Endothelial cell of umbilical vein (primary cell): ENCODE measurements around the gene KLF5. TPM values are rescaled to one million over a fixed set of nuclear protein-coding genes. Genes with fewer than 3 reads are reported as not detected.

Source experiments
- BruUV-seq: library from RNA; stranded (reverse); fragments of 400-500 nt; replicated peaks from 2 replicates; lab custom pipeline; 2021; lab: Mats Ljungman, UMichigan
- CTCF ChIA-PET: fragments of 300-600, 350-600 bp; sonication (Branson Sonifier 250); formaldehyde crosslinking; loops from one replicate; lab custom pipeline; 2021; ENCODE audit warnings: antibody characterized with exemption, inconsistent platforms; lab: Charles Lee
- POLR2A ChIA-PET: fragments of 300-600, 350-600 bp; sonication (Branson Sonifier 250); formaldehyde crosslinking; loops from one replicate; lab custom pipeline; 2021; ENCODE audit warnings: antibody characterized with exemption, inconsistent platforms; lab: Charles Lee
- DNase-seq: peaks from one replicate; pipeline ENCODE4 v3.0.0-alpha.2; 2011; ENCODE audit warnings: low read depth, low spot score
- FAIRE-seq: peaks from 2 replicates; lab custom pipeline; 2011; peaks lifted over from hg19 to GRCh38; lab: Jason Lieb, UNC
- H2AFZ ChIP-seq: 2 replicates; pipeline ENCODE4 v1.6.0; 2012; ENCODE audit warnings: low read depth, low read length, control low read depth, inconsistent platforms
- H3K27ac ChIP-seq: 2 replicates; pipeline ENCODE4 v1.5.1; 2011; ENCODE audit warnings: low read depth, mild to moderate bottlenecking, control low read depth, low read length, moderate library complexity; ENCODE audit not compliant: insufficient read depth
- H3K27me3 ChIP-seq, 2 experiments: 2 replicates each; pipeline versions ENCODE4 v1.6.0 to v1.6.1; 2011; ENCODE audit warnings: low read length in 2 of 2, mixed read lengths in 1 of 2; ENCODE audit not compliant: control insufficient read depth in 2 of 2, insufficient read depth in 2 of 2
- H3K36me3 ChIP-seq, 2 experiments: 2 replicates in 1 of 2; 3 replicates in 1 of 2; pipeline ENCODE4 v1.5.1; 2011; ENCODE audit warnings: low read length in 2 of 2, mild to moderate bottlenecking in 1 of 2, moderate library complexity in 1 of 2; ENCODE audit not compliant: control insufficient read depth in 2 of 2, insufficient read depth in 2 of 2; ENCODE audit errors: extremely low read depth in 1 of 2
- H3K4me1 ChIP-seq: 3 replicates; pipeline ENCODE4 v1.5.1; 2011; ENCODE audit warnings: mild to moderate bottlenecking, low read length; ENCODE audit not compliant: control insufficient read depth, insufficient read depth; ENCODE audit errors: extremely low read depth
- H3K4me2 ChIP-seq: 2 replicates; pipeline ENCODE4 v1.6.1; 2011; ENCODE audit warnings: low read length, control low read depth, mixed read lengths; ENCODE audit not compliant: insufficient read depth
- H3K4me3 ChIP-seq, 3 experiments: fragments of 200-600 bp in 1 of 3; sonication (generic), shearing (Covaris generic) in 1 of 3; replicated peaks in 1 of 3; 2 replicates each; pipeline ENCODE4 v1.5.1; 2011 to 2016; ENCODE audit warnings: control low read depth in 3 of 3, low read length in 3 of 3, mild to moderate bottlenecking in 2 of 3, inconsistent platforms in 1 of 3, low read depth in 1 of 3, moderate library complexity in 1 of 3; ENCODE audit not compliant: insufficient read depth in 1 of 3
- H3K79me2 ChIP-seq: 2 replicates; pipeline ENCODE4 v1.6.0; 2012; ENCODE audit warnings: low read length, inconsistent platforms; ENCODE audit not compliant: control insufficient read depth, insufficient read depth
- H3K9ac ChIP-seq: replicated peaks from 2 replicates; pipeline ENCODE3; 2011; ENCODE audit warnings: low read length, control low read depth; ENCODE audit not compliant: insufficient read depth; ENCODE audit errors: extremely low read depth
- H3K9me1 ChIP-seq: replicated peaks from 3 replicates; pipeline ENCODE4 v1.6.0; 2011; ENCODE audit warnings: mild to moderate bottlenecking, low read length; ENCODE audit not compliant: control insufficient read depth, insufficient read depth; ENCODE audit errors: extremely low read depth
- H3K9me3 ChIP-seq: replicated peaks from 2 replicates; pipeline ENCODE4 v1.5.1; 2012; ENCODE audit warnings: low read length, inconsistent platforms; ENCODE audit not compliant: control insufficient read depth, insufficient read depth
- H4K20me1 ChIP-seq: replicated peaks from 2 replicates; pipeline ENCODE3; 2011; ENCODE audit warnings: mild to moderate bottlenecking, low read length; ENCODE audit not compliant: control insufficient read depth, insufficient read depth; ENCODE audit errors: extremely low read depth
- EZH2 ChIP-seq: IDR thresholded peaks from 2 replicates; pipeline ENCODE4 v1.6.1; 2012; ENCODE audit warnings: borderline replicate concordance, low read depth, mild to moderate bottlenecking, moderate library complexity, low read length, inconsistent platforms; ENCODE audit not compliant: severe bottlenecking
- FOS ChIP-seq: IDR thresholded peaks from 2 replicates; pipeline ENCODE4 v1.6.1; 2011; ENCODE audit warnings: mild to moderate bottlenecking, low read length, moderate library complexity, borderline replicate concordance; ENCODE audit not compliant: insufficient read depth
- GATA2 ChIP-seq: IDR thresholded peaks from 2 replicates; pipeline ENCODE4 v1.7.0; 2011; ENCODE audit warnings: low read depth, mild to moderate bottlenecking, moderate library complexity, mixed read lengths, low read length; ENCODE audit not compliant: insufficient read length, insufficient read depth
- JUN ChIP-seq: IDR thresholded peaks from 2 replicates; pipeline ENCODE4 v1.6.1; 2011; ENCODE audit warnings: borderline replicate concordance, low read depth; ENCODE audit not compliant: insufficient read length, insufficient read depth
- MYC ChIP-seq: IDR thresholded peaks from one replicate; pipeline ENCODE4 v1.6.1; 2011; ENCODE audit warnings: mild to moderate bottlenecking, low read depth, low read length
- POLR2A ChIP-seq: IDR thresholded peaks from 2 replicates; pipeline ENCODE4 v1.6.1; 2012; ENCODE audit warnings: low read depth, mild to moderate bottlenecking, control low read depth, low read length
- POLR2AphosphoS5 ChIP-seq: IDR thresholded peaks from 2 replicates; pipeline ENCODE4 v1.6.1; 2012; ENCODE audit warnings: low read depth, mild to moderate bottlenecking, control low read depth, low read length, moderate library complexity; ENCODE audit not compliant: insufficient read depth
- dilution Hi-C: fragments of 300-500 bp; cut with MboI; formaldehyde crosslinking; loops from one replicate; pipeline ENCODE4 v1.15.0; 2019; ENCODE audit warnings: low sequenced_read_pairs; ENCODE audit not compliant: extremely low pct_ligation_motif_present
- intact Hi-C: fragments of 100-400 bp; cut with micrococcal nuclease; formaldehyde crosslinking; loops from one replicate; pipeline ENCODE4 v1.10.0; 2022
- polyA plus RNA-seq, 4 experiments: library from polyadenylated mRNA; depleted of rRNA in 3 of 4; stranded (reverse) in 3 of 4; unstranded in 1 of 4; fragments of >200 nt; gene quantifications; 2 replicates each; pipeline versions ENCODE4 v1.2.1 to v1.2.3, GENCODE V29; 2011 to 2012; ENCODE audit warnings: missing spikeins in 1 of 4
- total RNA-seq: library from RNA; stranded (reverse); gene quantifications from 2 replicates; pipeline ENCODE4 v1.2.3, GENCODE V29; 2021
- TF ChIP-seq, protein P1 (sequence below): IDR thresholded peaks from 2 replicates; pipeline ENCODE4 v1.6.1; 2011; ENCODE audit not compliant: insufficient read depth, insufficient read length
- TF ChIP-seq, protein P2 (sequence below), 2 donors: IDR thresholded peaks; 1 replicate in 1 of 2; 2 replicates in 1 of 2; pipeline ENCODE4 v1.5.1; 2011; ENCODE audit warnings: low read length in 2 of 2, mild to moderate bottlenecking in 2 of 2, moderate library complexity in 2 of 2, control low read depth in 1 of 2, inconsistent platforms in 1 of 2, low read depth in 1 of 2; ENCODE audit not compliant: insufficient read depth in 1 of 2; ENCODE audit errors: extremely low read depth in 1 of 2

KLF5 gene
- total and polyA plus RNA-seq, 2 donors (not counting 3 experiments of a cell fraction or from before 2014, with no cell fraction given) = 1.7 to 4.0 TPM

DNA sequence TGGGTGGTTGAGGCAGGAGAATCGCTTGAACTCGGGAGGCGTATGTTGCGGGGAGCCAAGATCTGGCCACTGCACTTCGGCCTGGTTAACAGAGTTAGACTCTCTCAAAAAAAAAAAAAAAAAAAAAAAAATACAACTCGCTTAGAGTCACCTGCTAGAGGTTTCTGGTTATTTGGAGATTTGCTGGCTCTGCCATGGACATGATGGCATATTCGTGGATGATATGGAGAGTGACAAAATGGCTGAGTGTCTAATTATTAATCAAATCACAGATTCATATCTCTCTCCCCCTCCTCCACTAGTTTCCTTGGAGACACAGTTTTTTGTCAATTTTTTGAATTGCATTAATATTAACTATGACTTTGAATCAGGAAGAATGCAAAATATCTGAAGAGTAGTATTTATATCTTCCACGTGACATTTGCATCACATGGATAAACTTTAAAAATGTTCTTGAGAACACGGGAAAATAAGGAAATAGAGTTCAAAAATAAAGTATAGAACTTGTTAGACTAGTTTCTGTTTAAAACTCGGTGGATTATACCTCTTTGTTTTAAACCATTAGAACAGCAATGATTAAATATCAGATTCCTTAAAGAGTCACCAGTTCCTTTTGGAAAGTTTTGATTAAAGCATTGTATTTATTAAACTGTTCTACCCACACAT is 47.8 kb downstream of the KLF5 start:
- POLR2A ChIA-PET = no interaction called here
- H3K4me3 ChIP-seq = no peak overlapping the region
- CTCF ChIA-PET = no interaction called here

More for the DNA sequence above, 47.8 kb downstream of the KLF5 start:
- intact Hi-C loops (no loop called here), dilution Hi-C loops (no loop called here)
- no peak overlapping the region for H3K4me2 ChIP-seq
- H3K4me1 ChIP-seq = no peaks in the 10 kb centered on the region
- no peaks in the 10 kb centered on the region for H3K9me3 ChIP-seq
- H3K9me1 ChIP-seq = no peaks in the 10 kb centered on the region
- H3K79me2 ChIP-seq = no peaks in the 10 kb centered on the region
- TF ChIP-seq, protein P1, sequence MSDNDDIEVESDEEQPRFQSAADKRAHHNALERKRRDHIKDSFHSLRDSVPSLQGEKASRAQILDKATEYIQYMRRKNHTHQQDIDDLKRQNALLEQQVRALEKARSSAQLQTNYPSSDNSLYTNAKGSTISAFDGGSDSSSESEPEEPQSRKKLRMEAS = no peak
- no peak for TF ChIP-seq EZH2
- TF ChIP-seq, protein P2, sequence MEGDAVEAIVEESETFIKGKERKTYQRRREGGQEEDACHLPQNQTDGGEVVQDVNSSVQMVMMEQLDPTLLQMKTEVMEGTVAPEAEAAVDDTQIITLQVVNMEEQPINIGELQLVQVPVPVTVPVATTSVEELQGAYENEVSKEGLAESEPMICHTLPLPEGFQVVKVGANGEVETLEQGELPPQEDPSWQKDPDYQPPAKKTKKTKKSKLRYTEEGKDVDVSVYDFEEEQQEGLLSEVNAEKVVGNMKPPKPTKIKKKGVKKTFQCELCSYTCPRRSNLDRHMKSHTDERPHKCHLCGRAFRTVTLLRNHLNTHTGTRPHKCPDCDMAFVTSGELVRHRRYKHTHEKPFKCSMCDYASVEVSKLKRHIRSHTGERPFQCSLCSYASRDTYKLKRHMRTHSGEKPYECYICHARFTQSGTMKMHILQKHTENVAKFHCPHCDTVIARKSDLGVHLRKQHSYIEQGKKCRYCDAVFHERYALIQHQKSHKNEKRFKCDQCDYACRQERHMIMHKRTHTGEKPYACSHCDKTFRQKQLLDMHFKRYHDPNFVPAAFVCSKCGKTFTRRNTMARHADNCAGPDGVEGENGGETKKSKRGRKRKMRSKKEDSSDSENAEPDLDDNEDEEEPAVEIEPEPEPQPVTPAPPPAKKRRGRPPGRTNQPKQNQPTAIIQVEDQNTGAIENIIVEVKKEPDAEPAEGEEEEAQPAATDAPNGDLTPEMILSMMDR (IDR thresholded peaks at IDR 0.05; ENCODE audit: extremely low read depth in 1 of 2, insufficient read depth in 1 of 2, low read depth in 1 of 2, low read length in 2 of 2) = no peak
- no peak for TF ChIP-seq POLR2A
- no peak for TF ChIP-seq FOS
- no peak for TF ChIP-seq GATA2
- no peak for TF ChIP-seq MYC
- no peak for TF ChIP-seq JUN
- no peak for TF ChIP-seq POLR2AphosphoS5
- no peak for FAIRE-seq
- no peak overlapping the region for H3K27ac ChIP-seq
- H2AFZ ChIP-seq = no peak overlapping the region
- H3K9ac ChIP-seq = no peak overlapping the region
- BruUV-seq = no TSS peak
- H3K27me3 ChIP-seq = no peaks in the 10 kb centered on the region
- DNase-seq = no peak
- no peaks in the 10 kb centered on the region for H4K20me1 ChIP-seq
- H3K36me3 ChIP-seq = no peaks in the 10 kb centered on the region
